ENCODE data around the gene ZIC4.

The ZIC4 gene

GRCh38 chr3:147422196-147422595 lies 15.9 kb upstream of the ZIC4 start:
- H3K36me3 ChIP-seq (ENCODE audit: insufficient read depth, insufficient read length, low read length): no peaks in the 10 kb centered on the region
- peaks cover 7% of the 10 kb centered on the region for H3K4me1 ChIP-seq (ENCODE audit: insufficient read depth, insufficient read length)
- TF ChIP-seq SUZ12 (IDR thresholded peaks at IDR 0.05; ENCODE audit: extremely low read depth, insufficient read depth, insufficient read length) (no peak), ZNF274 (IDR thresholded peaks at IDR 0.05; ENCODE audit: low read depth, low read length) (no peak), YY1 (IDR thresholded peaks at IDR 0.05; ENCODE audit: insufficient read depth, insufficient read length) (no peak)
- peaks cover 99% of the 10 kb centered on the region for H3K27me3 ChIP-seq (ENCODE audit: insufficient read depth, insufficient read length)
- no peak for DNase-seq (ENCODE audit: low read depth, low spot score)
- H3K9me3 ChIP-seq (ENCODE audit: insufficient read depth, low read length): no peaks in the 10 kb centered on the region
- H3K9ac ChIP-seq (ENCODE audit: insufficient read length, low read depth): no peak overlapping the region
- H3K4me3 ChIP-seq (ENCODE audit: insufficient read length, low read depth): no peak overlapping the region

DNA sequence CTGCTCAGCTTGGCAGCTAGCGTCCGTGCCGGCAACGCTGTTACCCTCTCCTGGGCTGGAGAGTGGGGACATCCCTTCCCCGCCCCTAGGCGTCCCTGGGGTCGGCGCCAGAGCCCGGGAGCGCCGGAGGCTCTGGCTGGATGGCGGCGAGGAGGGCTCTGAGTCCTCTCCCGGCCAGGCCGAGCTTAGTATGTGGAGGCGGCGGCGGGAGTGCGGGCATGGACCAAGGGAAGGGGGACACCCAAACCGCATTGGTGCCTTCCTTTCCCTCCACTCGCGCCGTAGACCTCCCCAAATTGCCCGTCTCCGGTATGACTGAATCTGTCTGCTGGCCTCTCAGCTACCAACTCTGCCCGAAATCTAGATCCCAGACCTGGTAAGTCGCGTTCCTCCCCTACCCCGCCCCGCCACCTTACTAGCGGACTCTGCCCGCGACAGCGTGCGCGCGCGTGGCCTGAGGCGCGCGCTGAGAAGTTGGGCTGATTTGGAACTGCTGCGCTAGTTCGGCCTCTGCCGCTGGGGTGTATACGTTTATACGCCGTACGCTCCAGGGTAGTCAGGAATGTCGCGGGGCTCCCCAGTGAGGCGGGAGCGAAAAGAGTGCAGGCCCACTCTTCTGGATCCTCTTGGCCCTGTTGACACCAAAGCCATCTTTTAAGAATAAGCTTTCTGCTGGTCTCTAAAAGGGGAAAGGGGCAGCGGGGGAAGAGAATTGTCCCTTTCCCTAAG lies 15.0 kb upstream of the ZIC4 start:
- DNase-seq (ENCODE audit: low read depth, low spot score): no peak
- Histone ChIP-seq H3K36me3 (ENCODE audit: insufficient read depth, insufficient read length, low read length) (no peaks in the 10 kb centered on the region), H3K4me3 (ENCODE audit: insufficient read length, low read depth) (peak overlapping the region; percentile 42), H3K9me3 (ENCODE audit: insufficient read depth, low read length) (no peaks in the 10 kb centered on the region), H3K27me3 (ENCODE audit: insufficient read depth, insufficient read length) (peaks cover 100% of the 10 kb centered on the region), H3K9ac (ENCODE audit: insufficient read length, low read depth) (peak overlapping the region; percentile 42), H3K4me1 (ENCODE audit: insufficient read depth, insufficient read length) (peaks cover 7% of the 10 kb centered on the region)
- TF ChIP-seq SUZ12 (IDR thresholded peaks at IDR 0.05; ENCODE audit: extremely low read depth, insufficient read depth, insufficient read length) (peak; percentile 20), ZNF274 (IDR thresholded peaks at IDR 0.05; ENCODE audit: low read depth, low read length) (no peak), YY1 (IDR thresholded peaks at IDR 0.05; ENCODE audit: insufficient read depth, insufficient read length) (no peak)

GRCh38 chr3:147420353-147421183 lies 14.2 kb upstream of the ZIC4 start:
- TF ChIP-seq YY1 (IDR thresholded peaks at IDR 0.05; ENCODE audit: insufficient read depth, insufficient read length) (no peak), SUZ12 (IDR thresholded peaks at IDR 0.05; ENCODE audit: extremely low read depth, insufficient read depth, insufficient read length) (peak; percentile 76)
- Histone ChIP-seq H3K27me3 (ENCODE audit: insufficient read depth, insufficient read length) (peaks cover 100% of the 10 kb centered on the region), H3K9me3 (ENCODE audit: insufficient read depth, low read length) (no peaks in the 10 kb centered on the region), H3K36me3 (ENCODE audit: insufficient read depth, insufficient read length, low read length) (no peaks in the 10 kb centered on the region), H3K9ac (ENCODE audit: insufficient read length, low read depth) (no peak overlapping the region), H3K4me3 (ENCODE audit: insufficient read length, low read depth) (peak overlapping the region; percentile 42), H3K4me1 (ENCODE audit: insufficient read depth, insufficient read length) (peaks cover 7% of the 10 kb centered on the region)
- DNase-seq (ENCODE audit: low read depth, low spot score): no peak

- H3K9ac ChIP-seq (ENCODE audit: insufficient read length, low read depth): no peak overlapping the region
- H3K9me3 ChIP-seq (ENCODE audit: insufficient read depth, low read length): no peaks in the 10 kb centered on the region
- no peak for DNase-seq (ENCODE audit: low read depth, low spot score)
- no peaks in the 10 kb centered on the region for H3K36me3 ChIP-seq (ENCODE audit: insufficient read depth, insufficient read length, low read length)
- H3K27me3 ChIP-seq (ENCODE audit: insufficient read depth, insufficient read length): peaks cover 100% of the 10 kb centered on the region
- H3K4me1 ChIP-seq (ENCODE audit: insufficient read depth, insufficient read length): peaks cover 7% of the 10 kb centered on the region
- H3K4me3 ChIP-seq (ENCODE audit: insufficient read length, low read depth): no peak overlapping the region
- no peak for TF ChIP-seq ZNF274 (IDR thresholded peaks at IDR 0.05; ENCODE audit: low read depth, low read length)
- no peak for TF ChIP-seq SUZ12 (IDR thresholded peaks at IDR 0.05; ENCODE audit: extremely low read depth, insufficient read depth, insufficient read length)
- TF ChIP-seq YY1 (IDR thresholded peaks at IDR 0.05; ENCODE audit: insufficient read depth, insufficient read length): no peak
Observed at GRCh38 chr3:147419781-147420224, 13.5 kb upstream of the ZIC4 start.

GRCh38 chr3:147418808-147419701 lies 12.7 kb upstream of the ZIC4 start:
- Histone ChIP-seq H3K27me3 (ENCODE audit: insufficient read depth, insufficient read length) (peaks cover 100% of the 10 kb centered on the region), H3K4me3 (ENCODE audit: insufficient read length, low read depth) (peak overlapping the region; percentile 53), H3K4me1 (ENCODE audit: insufficient read depth, insufficient read length) (peaks cover 7% of the 10 kb centered on the region), H3K36me3 (ENCODE audit: insufficient read depth, insufficient read length, low read length) (no peaks in the 10 kb centered on the region), H3K9me3 (ENCODE audit: insufficient read depth, low read length) (no peaks in the 10 kb centered on the region), H3K9ac (ENCODE audit: insufficient read length, low read depth) (peak overlapping the region; percentile 24)
- TF ChIP-seq YY1 (IDR thresholded peaks at IDR 0.05; ENCODE audit: insufficient read depth, insufficient read length): no peak
- TF ChIP-seq SUZ12 (IDR thresholded peaks at IDR 0.05; ENCODE audit: extremely low read depth, insufficient read depth, insufficient read length): peak; percentile 72
- no peak for TF ChIP-seq ZNF274 (IDR thresholded peaks at IDR 0.05; ENCODE audit: low read depth, low read length)
- DNase-seq (ENCODE audit: low read depth, low spot score): no peak

DNA sequence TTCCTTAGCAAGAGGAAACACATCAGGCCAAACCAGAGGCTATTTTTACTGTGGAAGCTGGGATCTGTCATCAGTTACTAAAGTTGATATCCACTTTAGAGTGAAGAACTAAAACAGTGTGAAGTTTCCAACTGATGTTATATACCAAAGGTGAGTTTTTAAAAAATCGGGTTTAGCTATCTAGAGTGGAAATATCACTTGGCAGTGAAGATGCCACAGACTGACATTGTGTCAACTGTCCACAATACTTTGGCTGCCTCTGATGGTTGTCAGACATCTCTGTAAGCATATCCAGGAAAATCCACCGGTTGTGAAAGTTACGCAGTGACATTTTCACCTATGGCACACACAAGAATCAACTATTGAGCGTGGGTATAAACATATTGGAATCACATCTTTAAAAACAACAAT lies 12.0 kb upstream of the ZIC4 start:
- Histone ChIP-seq H3K36me3 (ENCODE audit: insufficient read depth, insufficient read length, low read length) (no peaks in the 10 kb centered on the region), H3K9me3 (ENCODE audit: insufficient read depth, low read length) (no peaks in the 10 kb centered on the region), H3K27me3 (ENCODE audit: insufficient read depth, insufficient read length) (peaks cover 100% of the 10 kb centered on the region), H3K9ac (ENCODE audit: insufficient read length, low read depth) (no peak overlapping the region), H3K4me3 (ENCODE audit: insufficient read length, low read depth) (no peak overlapping the region), H3K4me1 (ENCODE audit: insufficient read depth, insufficient read length) (peaks cover 7% of the 10 kb centered on the region)
- no peak for TF ChIP-seq ZNF274 (IDR thresholded peaks at IDR 0.05; ENCODE audit: low read depth, low read length)
- no peak for TF ChIP-seq SUZ12 (IDR thresholded peaks at IDR 0.05; ENCODE audit: extremely low read depth, insufficient read depth, insufficient read length)
- TF ChIP-seq YY1 (IDR thresholded peaks at IDR 0.05; ENCODE audit: insufficient read depth, insufficient read length): no peak
- DNase-seq (ENCODE audit: low read depth, low spot score): no peak

All from NT2/D1 (cell line).